ENCODE results near the gene EDEM1.
"Not testable (repeated sequence)": the region's sequence is repeated elsewhere in the genome, so short reads cannot be mapped to it uniquely, and the experiment has no call there.

Gene EDEM1

GRCh38 chr3:5238545-5238944 is 51.0 kb downstream of the EDEM1 start:
- no peak for DNase-seq

- DNase-seq, result no peak
Observed at GRCh38 chr3:5239602-5240001, 52.1 kb downstream of the EDEM1 start.

GRCh38 chr3:5240740-5241139 is 53.2 kb downstream of the EDEM1 start:
- DNase-seq, result no peak

- DNase-seq, result not testable (repeated sequence)
Observed at GRCh38 chr3:5242785-5243184, 55.3 kb downstream of the EDEM1 start.

- no peak for DNase-seq
Observed at GRCh38 chr3:5245927-5246326, 58.4 kb downstream of the EDEM1 start.

GRCh38 chr3:5248822-5249221 is 61.3 kb downstream of the EDEM1 start:
- DNase-seq, result no peak

- no peak for DNase-seq
Observed at GRCh38 chr3:5250467-5251195, 63.1 kb downstream of the EDEM1 start.

GRCh38 chr3:5251196-5251583 is 63.7 kb downstream of the EDEM1 start:
- no peak for DNase-seq

GRCh38 chr3:5252131-5252530 is 64.6 kb downstream of the EDEM1 start:
- no peak for DNase-seq

GRCh38 chr3:5254281-5255048 is 67.0 kb downstream of the EDEM1 start:
- no peak for DNase-seq

GRCh38 chr3:5255404-5256344 is 68.2 kb downstream of the EDEM1 start:
- DNase-seq, result no peak

- DNase-seq, result no peak
Observed at GRCh38 chr3:5258526-5258925, 71.0 kb downstream of the EDEM1 start.

- no peak for DNase-seq
Observed at GRCh38 chr3:5260992-5261501, 73.5 kb downstream of the EDEM1 start.

- no peak for DNase-seq
Observed at GRCh38 chr3:5262507-5262906, 75.0 kb downstream of the EDEM1 start.

GRCh38 chr3:5264093-5264600 is 76.6 kb downstream of the EDEM1 start:
- DNase-seq, result no peak

- no peak for DNase-seq
Observed at GRCh38 chr3:5264896-5265770, 77.6 kb downstream of the EDEM1 start.

- no peak for DNase-seq
Observed at GRCh38 chr3:5267252-5267651, 79.7 kb downstream of the EDEM1 start.

GRCh38 chr3:5267889-5268288 is 80.4 kb downstream of the EDEM1 start:
- DNase-seq, result no peak

Measured in NCI-H1930 (cell line).